IMR-90 (cell line): Measurements from ENCODE around the gene CAP2. TPM values are rescaled to one million over a fixed set of nuclear protein-coding genes. Genes with fewer than 3 reads are reported as not detected.

Experiments
- ATAC-seq: fragments of 200-7000 bp; cut with Tn5 transposase; 2 replicates; pipeline ENCODE4 v1.9.1; 2020; ENCODE audit warnings: low read depth, mild to moderate bottlenecking, moderate library complexity
- BruUV-seq: library from RNA; stranded (reverse); fragments of 400-500 nt; replicated peaks from 2 replicates; lab custom pipeline; 2021; lab: Mats Ljungman, UMichigan
- CTCF ChIA-PET: fragments of 300-600 bp; formaldehyde crosslinking; extraction: SDS; loops from one replicate; lab custom pipeline; 2021; ENCODE audit warnings: antibody characterized with exemption; lab: Yijun Ruan, JAX
- POLR2A ChIA-PET: fragments of 300-600 bp; sonication (Branson Sonifier 250); formaldehyde crosslinking; loops from one replicate; lab custom pipeline; 2022; ENCODE audit warnings: antibody characterized with exemption; ENCODE audit not compliant: unreplicated experiment; lab: Charles Lee
- DNase-seq: peaks from one replicate; pipeline ENCODE4 v3.0.0; 2013
- H2AFZ ChIP-seq: replicated peaks from 2 replicates; pipeline ENCODE3; 2013; ENCODE audit warnings: low read length, mild to moderate bottlenecking; ENCODE audit not compliant: poor library complexity
- H2AK5ac ChIP-seq: 2 replicates; pipeline ENCODE4 v1.6.1; 2013; ENCODE audit warnings: low read depth, low read length, inconsistent platforms
- H2AK9ac ChIP-seq: replicated peaks from 2 replicates; pipeline ENCODE3; 2013; ENCODE audit warnings: mild to moderate bottlenecking, low read depth, low read length, moderate library complexity; ENCODE audit not compliant: poor library complexity
- H2BK120ac ChIP-seq: 2 replicates; pipeline ENCODE4 v1.6.1; 2013; ENCODE audit warnings: low read depth, low read length, inconsistent platforms
- H2BK15ac ChIP-seq: 3 replicates; pipeline ENCODE4 v1.6.1; 2013; ENCODE audit warnings: low read depth, low read length, inconsistent platforms
- H2BK20ac ChIP-seq: 2 replicates; pipeline ENCODE4 v1.6.1; 2013; ENCODE audit warnings: low read depth, mild to moderate bottlenecking, inconsistent platforms, low read length, moderate library complexity
- H2BK5ac ChIP-seq: 2 replicates; pipeline ENCODE4 v1.6.1; 2013; ENCODE audit warnings: mild to moderate bottlenecking, low read depth, low read length, inconsistent platforms; ENCODE audit not compliant: poor library complexity, severe bottlenecking
- H3K14ac ChIP-seq: replicated peaks from 2 replicates; pipeline ENCODE4 v1.6.1; 2013; ENCODE audit warnings: low read depth, low read length, inconsistent platforms
- H3K18ac ChIP-seq: 2 replicates; pipeline ENCODE4 v1.6.1; 2013; ENCODE audit warnings: low read depth, low read length, control low read depth
- H3K23ac ChIP-seq: 2 replicates; pipeline ENCODE4 v1.6.1; 2013; ENCODE audit warnings: low read depth, low read length, inconsistent platforms
- H3K27ac ChIP-seq: 2 replicates; pipeline ENCODE4 v1.5.1; 2013; ENCODE audit warnings: mild to moderate bottlenecking, control low read depth, low read length; ENCODE audit not compliant: insufficient read depth
- H3K27me3 ChIP-seq: 2 replicates; pipeline ENCODE4 v1.6.1; 2013; ENCODE audit warnings: low read length; ENCODE audit not compliant: control insufficient read depth, insufficient read depth
- H3K36me3 ChIP-seq: 2 replicates; pipeline ENCODE4 v1.6.1; 2013; ENCODE audit warnings: low read length, mixed read lengths; ENCODE audit not compliant: control insufficient read depth, insufficient read depth
- H3K4ac ChIP-seq: 2 replicates; pipeline ENCODE4 v1.6.1; 2013; ENCODE audit warnings: low read depth, low read length, inconsistent platforms
- H3K4me1 ChIP-seq: 2 replicates; pipeline ENCODE4 v1.6.1; 2013; ENCODE audit warnings: low read length, mixed read lengths; ENCODE audit not compliant: control insufficient read depth, insufficient read depth
- H3K4me2 ChIP-seq: 2 replicates; pipeline ENCODE4 v1.6.1; 2013; ENCODE audit warnings: low read depth, mild to moderate bottlenecking, control low read depth, low read length, moderate library complexity
- H3K4me3 ChIP-seq: 2 replicates; pipeline ENCODE4 v1.5.1; 2013; ENCODE audit warnings: low read depth, mild to moderate bottlenecking, control low read depth, low read length, moderate library complexity; ENCODE audit not compliant: insufficient read depth
- H3K56ac ChIP-seq: 2 replicates; pipeline ENCODE4 v1.6.1; 2013; ENCODE audit warnings: low read length, inconsistent platforms; ENCODE audit not compliant: insufficient read depth; ENCODE audit errors: extremely low read depth
- H3K79me1 ChIP-seq, 2 experiments: 2 replicates each; pipeline ENCODE4 v1.6.1; 2013; ENCODE audit warnings: low read length in 2 of 2, inconsistent platforms in 1 of 2, low read depth in 1 of 2
- H3K9ac ChIP-seq: 2 replicates; pipeline ENCODE4 v1.6.1; 2013; ENCODE audit warnings: low read depth, low read length, control low read depth
- H3K9me1 ChIP-seq: 2 replicates; pipeline ENCODE4 v1.6.1; 2013; ENCODE audit warnings: low read length, inconsistent platforms; ENCODE audit not compliant: insufficient read depth
- H3K9me3 ChIP-seq: 2 replicates; pipeline ENCODE4 v1.6.1; 2013; ENCODE audit warnings: low read length; ENCODE audit not compliant: control insufficient read depth, insufficient read depth
- H4K20me1 ChIP-seq: 2 replicates; pipeline ENCODE4 v1.6.1; 2013; ENCODE audit warnings: low read length, inconsistent platforms; ENCODE audit not compliant: insufficient read depth
- H4K5ac ChIP-seq: 2 replicates; pipeline ENCODE4 v1.6.1; 2013; ENCODE audit warnings: mild to moderate bottlenecking, low read depth, low read length, control low read depth
- H4K8ac ChIP-seq, 2 experiments: 2 replicates each; pipeline ENCODE4 v1.6.1; 2013; ENCODE audit warnings: low read depth in 2 of 2, low read length in 2 of 2, control low read depth in 1 of 2, inconsistent platforms in 1 of 2
- H4K91ac ChIP-seq: 2 replicates; pipeline ENCODE4 v1.6.1; 2013; ENCODE audit warnings: low read depth, low read length, inconsistent platforms; ENCODE audit not compliant: insufficient read depth
- BHLHE40 ChIP-seq: fragments of 150-350 bp; IDR thresholded peaks from 2 replicates; pipeline ENCODE4 v1.6.1; 2016; ENCODE audit warnings: mild to moderate bottlenecking, low read depth, low read length
- CEBPB ChIP-seq: IDR thresholded peaks from 2 replicates; pipeline ENCODE4 v1.6.1; 2012; ENCODE audit warnings: low read depth, low read length, improper control_type of control experiment
- CTCF ChIP-seq: conservative IDR thresholded peaks from 2 replicates; pipeline ENCODE4 v1.5.1; 2012; ENCODE audit warnings: mild to moderate bottlenecking, low read depth, low read length, improper control_type of control experiment
- FOS ChIP-seq: fragments of 150-350 bp; IDR thresholded peaks from 2 replicates; pipeline ENCODE4 v1.6.1; 2016; ENCODE audit warnings: low read depth, low read length
- MAFK ChIP-seq: IDR thresholded peaks from 2 replicates; pipeline ENCODE4 v1.6.1; 2012; ENCODE audit warnings: low read depth, low read length, improper control_type of control experiment
- MXI1 ChIP-seq: IDR thresholded peaks from 2 replicates; pipeline ENCODE4 v1.6.1; 2012; ENCODE audit warnings: low read depth, mild to moderate bottlenecking, low read length, moderate library complexity, borderline replicate concordance
- RCOR1 ChIP-seq: IDR thresholded peaks from 2 replicates; pipeline ENCODE4 v1.6.1; 2012; ENCODE audit warnings: mild to moderate bottlenecking, low read length, improper control_type of control experiment; ENCODE audit not compliant: insufficient replicate concordance
- RFX5 ChIP-seq: IDR thresholded peaks from 2 replicates; pipeline ENCODE4 v1.8.0; 2012; ENCODE audit warnings: low read depth, mild to moderate bottlenecking, low read length, moderate library complexity
- SMC3 ChIP-seq: fragments of 150-350 bp; IDR thresholded peaks from 2 replicates; pipeline ENCODE4 v1.6.1; 2016; ENCODE audit warnings: low read depth, mild to moderate bottlenecking, antibody characterized with exemption, low read length, moderate library complexity
- USF2 ChIP-seq: fragments of 150-350 bp; IDR thresholded peaks from 2 replicates; pipeline ENCODE4 v1.6.1; 2017; ENCODE audit warnings: mild to moderate bottlenecking, antibody characterized with exemption, low read length, low read depth
- WGBS, 2 experiments: methylation state at CpG; one replicate each; pipeline versions ENCODE4 v1.1.5 to v1.1.7; 2013; ENCODE audit warnings: missing lambda C conversion rate in 2 of 2; ENCODE audit not compliant: insufficient read length in 1 of 2; ENCODE audit errors: extremely low coverage in 2 of 2; 5-methylcytosine and 5-hydroxymethylcytosine counted together
- dilution Hi-C: fragments of 300-500 bp; cut with HindIII; formaldehyde crosslinking; loops from one replicate; pipeline ENCODE4 v1.14.3; 2018; ENCODE audit warnings: low sequenced_read_pairs; ENCODE audit not compliant: unreplicated experiment
- in situ Hi-C: fragments of 300-500 bp; cut with MboI; formaldehyde crosslinking; loops from 3 replicates; pipeline ENCODE4 v1.14.3; 2019; ENCODE audit warnings: low sequenced_read_pairs, inconsistent platforms, mixed read lengths
- intact Hi-C: fragments of 100-400 bp; cut with micrococcal nuclease; formaldehyde crosslinking; loops from 2 replicates; pipeline ENCODE4 v1.10.0; 2022
- polyA plus RNA-seq, 3 experiments: library from polyadenylated mRNA; depleted of rRNA; stranded (reverse); fragments of >200 nt; gene quantifications; 2 replicates each; pipeline ENCODE4 v1.2.3, GENCODE V29; 2012; ENCODE audit warnings: low replicate concordance in 1 of 3
- total RNA-seq: library from RNA; depleted of rRNA; stranded (reverse); fragments of >200 nt; gene quantifications from 2 replicates; pipeline ENCODE4 v1.2.3, GENCODE V29; 2012

Gene CAP2
- total and polyA plus RNA-seq, 2 of the 4 experiments (the other 2 are of a cell fraction) = 14.5 to 27.5 TPM

GRCh38 chr6:17427062-17427461, 33.7 kb downstream of the CAP2 start:
- no peak overlapping the region for H3K14ac ChIP-seq
- no peak for DNase-seq
- H2BK120ac ChIP-seq = no peak overlapping the region
- H3K27me3 ChIP-seq = no peaks in the 10 kb centered on the region
- H3K4me1 ChIP-seq = peaks cover 12% of the 10 kb centered on the region
- peaks cover 4% of the 10 kb centered on the region; the same call in 1 of the 2 replicates for H3K9me1 ChIP-seq
- in situ Hi-C loops (no loop called here), dilution Hi-C loops (no loop called here), intact Hi-C loops (no loop called here)
- H3K36me3 ChIP-seq = peaks cover 11% of the 10 kb centered on the region
- TF ChIP-seq RFX5 (no peak), USF2 (no peak), RCOR1 (no peak), FOS (no peak), CTCF (no peak), BHLHE40 (no peak), CEBPB (no peak), MAFK (no peak), MXI1 (no peak), SMC3 (no peak)
- no peak overlapping the region for H2BK20ac ChIP-seq
- ChIA-PET POLR2A (no interaction called here), CTCF (no interaction called here)
- no peak overlapping the region for H3K56ac ChIP-seq
- H2AFZ ChIP-seq = no peak overlapping the region
- peaks cover 0 to 30% of the 10 kb centered on the region in 2 experiments; a peak in 3 of 4 replicates for H3K79me1 ChIP-seq
- no peak overlapping the region for H2BK15ac ChIP-seq
- H3K9ac ChIP-seq = no peak overlapping the region
- no TSS peak for BruUV-seq
- H3K9me3 ChIP-seq = no peaks in the 10 kb centered on the region
- H4K8ac ChIP-seq = no peak overlapping the region
- no peak overlapping the region for H3K4ac ChIP-seq
- H4K20me1 ChIP-seq = peaks cover 12% of the 10 kb centered on the region; the same call in 1 of the 2 replicates
- H4K91ac ChIP-seq = no peak overlapping the region
- H3K23ac ChIP-seq = no peak overlapping the region
- no peak overlapping the region for H3K18ac ChIP-seq
- H3K4me2 ChIP-seq = no peak overlapping the region
- H3K27ac ChIP-seq = no peak overlapping the region
- H2AK5ac ChIP-seq = no peak overlapping the region
- no peak for ATAC-seq
- H3K4me3 ChIP-seq = no peak overlapping the region
- H4K5ac ChIP-seq = no peak overlapping the region
- H2BK5ac ChIP-seq = no peak overlapping the region
- WGBS, 2 experiments = 100% methylated on average over 3 of the region's 6 CpGs; no CpG with 5 or more reads in 1 of the 2 experiments
- H2AK9ac ChIP-seq = no peak overlapping the region
